Measurements from ENCODE around the gene VAMP5. TPM values are rescaled to one million over a fixed set of nuclear protein-coding genes. Genes with fewer than 3 reads are reported as not detected.

VAMP5 gene
- total RNA-seq, 1 donor from 2014 or later = 140 TPM

DNA sequence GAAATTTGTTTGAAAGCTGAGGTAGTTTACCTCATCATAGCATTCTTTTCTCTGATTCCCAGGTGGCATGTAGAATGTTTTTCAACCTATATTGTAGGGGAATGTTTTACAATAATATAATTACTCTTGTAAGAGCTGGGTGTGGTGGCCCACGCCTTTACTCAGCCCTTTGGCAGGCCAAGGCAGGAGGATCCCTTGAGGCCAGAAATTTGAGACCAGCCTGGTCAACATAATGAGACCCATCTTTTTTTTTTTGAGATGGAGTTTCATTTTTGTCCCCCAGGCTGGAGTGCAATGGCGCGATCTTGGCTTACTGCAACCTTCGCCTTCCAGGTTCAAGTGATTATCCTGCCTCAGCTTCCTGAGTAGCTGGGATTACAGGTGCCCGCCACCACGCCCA, 35.4 kb downstream of the VAMP5 start:
- DNase-seq (ENCODE audit: extremely low read depth, low read depth, low spot score) = no peak

DNA sequence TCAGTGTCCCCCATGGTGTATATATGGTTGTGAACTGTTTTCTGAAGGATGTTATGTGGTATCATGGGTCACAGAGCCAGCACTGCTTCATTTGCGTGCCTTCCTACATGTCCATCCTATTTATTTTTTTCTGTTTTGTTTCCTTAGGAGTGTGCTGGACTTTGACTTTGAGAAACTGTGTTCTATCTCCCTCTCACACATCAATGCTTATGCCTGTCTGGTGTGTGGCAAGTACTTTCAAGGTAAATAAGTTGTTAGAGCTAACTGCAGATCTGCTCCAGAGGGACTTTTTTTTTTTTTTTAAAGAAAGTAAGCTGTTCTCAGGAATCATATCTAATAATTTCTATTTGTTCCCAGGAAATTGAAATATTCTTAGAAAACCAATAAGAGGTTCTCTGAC, 37.1 kb downstream of the VAMP5 start:
- no peak for DNase-seq (ENCODE audit: extremely low read depth, low read depth, low spot score)

DNA sequence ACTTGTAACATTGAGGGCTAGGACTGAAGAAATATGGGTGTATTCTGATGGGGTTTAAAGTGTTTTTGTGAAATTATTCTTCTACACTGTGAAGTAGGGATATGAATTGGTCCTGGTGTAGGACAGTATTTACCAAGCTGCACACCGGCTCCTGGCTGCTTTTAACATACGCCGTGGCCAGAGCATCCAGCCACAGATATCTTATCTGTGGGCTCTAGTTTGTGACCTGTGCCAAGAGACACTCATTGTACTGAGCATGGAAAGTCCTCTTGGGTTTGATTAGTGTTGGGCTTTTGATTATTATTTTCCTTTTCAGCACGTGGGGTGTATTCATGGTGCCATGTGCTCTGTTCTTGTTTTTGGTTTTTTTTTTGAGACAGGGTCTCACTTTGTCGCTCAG, 39.8 kb downstream of the VAMP5 start:
- DNase-seq (ENCODE audit: extremely low read depth, low read depth, low spot score) = no peak

DNA sequence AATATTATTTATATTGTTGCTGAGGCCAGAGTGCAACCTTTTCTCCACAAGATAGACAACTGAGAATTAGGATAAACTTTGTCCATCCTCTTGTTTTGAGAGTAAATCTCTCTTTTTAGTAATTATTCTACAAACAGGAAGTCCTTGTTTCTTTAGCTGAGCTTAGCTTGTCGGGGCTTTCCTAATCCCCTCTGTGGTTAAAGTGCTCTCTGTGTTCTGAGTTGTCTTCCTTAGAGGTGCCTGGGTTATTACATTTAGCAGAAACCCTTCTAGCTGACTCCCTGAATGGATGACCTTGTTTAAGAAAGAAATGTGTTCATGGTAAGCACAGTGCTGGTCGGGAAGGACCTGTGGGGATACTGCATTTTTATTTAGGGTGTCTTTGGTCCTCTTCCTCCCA, 44.4 kb downstream of the VAMP5 start:
- DNase-seq (ENCODE audit: extremely low read depth, low read depth, low spot score) = no peak

DNA sequence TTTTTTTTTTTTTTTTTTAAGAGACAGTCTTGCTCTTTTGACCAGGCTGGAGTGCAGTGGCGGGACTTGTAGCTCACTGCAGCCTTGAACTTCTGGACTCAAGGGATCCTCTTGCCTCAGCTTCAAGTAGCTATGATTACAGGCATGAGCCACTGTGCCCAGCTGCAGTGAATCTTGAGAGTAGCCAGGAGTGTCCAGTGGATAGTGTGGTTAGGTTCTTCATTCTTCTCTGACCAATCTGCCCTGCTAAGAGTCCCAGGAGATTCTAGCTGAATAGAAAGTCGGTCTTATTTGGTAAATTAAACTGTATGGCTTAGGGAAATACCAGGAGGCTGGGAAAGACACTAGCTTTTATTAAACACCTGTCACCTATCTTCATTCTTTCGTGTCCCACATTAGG, 47.1 kb downstream of the VAMP5 start:
- no peak for DNase-seq (ENCODE audit: extremely low read depth, low read depth, low spot score)

DNA sequence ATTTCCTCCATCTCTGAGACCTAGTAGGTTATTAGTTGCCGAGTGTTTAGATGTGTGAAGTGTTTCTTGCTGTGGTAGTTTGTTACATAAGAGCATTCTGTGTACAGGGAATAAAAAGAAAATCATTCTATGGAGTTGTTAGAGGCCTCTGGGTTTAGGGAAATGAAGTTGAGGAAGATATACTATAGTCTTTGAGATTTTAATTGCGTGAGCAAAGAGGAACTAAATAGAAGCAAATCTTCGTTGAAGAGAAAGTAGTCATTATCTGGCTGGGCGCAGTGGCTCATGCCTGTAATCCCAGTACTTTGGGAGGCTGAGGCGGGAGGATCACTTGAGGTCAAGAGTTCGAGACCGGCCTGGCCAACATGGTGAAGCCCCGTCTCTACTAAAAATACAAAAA, 50.8 kb downstream of the VAMP5 start:
- DNase-seq (ENCODE audit: extremely low read depth, low read depth, low spot score) = no peak

DNA sequence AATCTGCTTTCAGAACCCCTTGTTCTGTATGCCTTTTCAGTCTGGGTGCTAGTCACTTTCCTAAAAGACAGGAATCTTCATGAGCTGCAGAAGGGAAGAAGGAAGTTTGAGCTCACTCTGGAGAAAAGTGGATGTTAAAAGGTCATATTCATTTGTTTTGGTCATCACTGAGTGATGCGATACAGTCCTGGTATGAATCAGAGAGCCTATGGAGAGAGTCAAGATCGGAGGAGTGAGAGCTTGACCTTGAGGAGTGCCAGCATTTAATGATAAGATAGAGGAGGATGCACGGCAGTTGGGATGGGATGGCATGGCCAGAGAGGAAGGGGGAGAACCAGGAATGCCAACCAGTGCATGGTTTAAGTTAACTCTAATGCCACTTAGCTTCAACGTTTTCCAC, 51.4 kb downstream of the VAMP5 start:
- DNase-seq (ENCODE audit: extremely low read depth, low read depth, low spot score) = no peak

DNA sequence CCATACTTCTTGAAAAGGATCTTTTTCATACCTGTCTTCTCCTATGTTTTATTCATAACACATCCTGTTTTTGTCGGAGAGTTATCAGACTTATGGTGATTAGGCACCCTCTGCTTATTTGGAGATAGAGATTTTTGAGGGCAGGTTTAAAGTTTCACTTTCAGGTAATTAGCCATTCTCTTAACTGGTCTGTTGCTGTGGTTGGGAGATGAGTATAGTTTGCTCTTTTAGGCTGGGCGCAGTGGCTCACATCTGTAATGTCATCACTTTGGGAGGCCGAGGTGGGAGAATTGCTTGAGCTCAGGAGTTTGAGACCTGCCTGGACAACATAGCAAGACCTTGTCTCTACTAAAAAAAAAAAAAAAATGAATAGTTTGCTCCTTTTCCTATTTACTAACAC, 58.5 kb downstream of the VAMP5 start:
- no peak for DNase-seq (ENCODE audit: extremely low read depth, low read depth, low spot score)

Other genes with a start within 250 kb of the VAMP5 start
- 41.4 and 46.2 TPM in 2 replicates for gene RETSAT, start 229.9 kb upstream of the VAMP5 start, total RNA-seq
- 8.2 and 13.7 TPM in 2 replicates for gene ELMOD3, start 229.7 kb upstream of the VAMP5 start, total RNA-seq
- gene CAPG, start 174.1 kb upstream of the VAMP5 start, total RNA-seq = 63.1 and 183 TPM in 2 replicates
- not detected in 2 replicates for gene SH2D6, start 165.7 kb upstream of the VAMP5 start, total RNA-seq
- 89.9 and 119 TPM in 2 replicates for gene MAT2A, start 45.3 kb upstream of the VAMP5 start, total RNA-seq
- gene GGCX, start 22.9 kb upstream of the VAMP5 start, total RNA-seq = 30.8 and 34.7 TPM in 2 replicates
- gene VAMP8, start 6.8 kb upstream of the VAMP5 start, total RNA-seq = 14.1 and 20.5 TPM in 2 replicates
- 231 and 261 TPM in 2 replicates for gene RNF181, start 11.3 kb downstream of the VAMP5 start, total RNA-seq
- gene TMEM150A, start 18.3 kb downstream of the VAMP5 start, total RNA-seq = 25.2 and 36.3 TPM in 2 replicates
- gene C2orf68, start 27.6 kb downstream of the VAMP5 start, total RNA-seq = 5.8 and 9.3 TPM in 2 replicates
- gene USP39, start 31.8 kb downstream of the VAMP5 start, total RNA-seq = 52.0 and 69.7 TPM in 2 replicates
- not detected in 2 replicates for gene SFTPB, start 83.8 kb downstream of the VAMP5 start, total RNA-seq
- not detected in 2 replicates for gene GNLY, start 109.9 kb downstream of the VAMP5 start, total RNA-seq
- 3.4 and 4.4 TPM in 2 replicates for gene ATOH8, start 169.6 kb downstream of the VAMP5 start, total RNA-seq